Gastroesophageal sphincter (tissue), 4 donors: ENCODE results near the gene CRYAA. TPM values are rescaled to one million over a fixed set of nuclear protein-coding genes. Genes with fewer than 3 reads are reported as not detected.

Experiments used
- ATAC-seq: fragments of 150-250 bp; one replicate; pipeline ENCODE4 v1.9.1; 2016; ENCODE audit warnings: mild to moderate bottlenecking, moderate library complexity
- H3K27ac ChIP-seq, 4 donors: fragments of 200-600 bp; sonication (generic) in 3 of 4; 1 replicate in 3 of 4; 2 replicates in 1 of 4; pipeline ENCODE4 v1.5.1; 2016 to 2019
- H3K27me3 ChIP-seq: fragments of 200-600 bp; sonication (generic); one replicate; pipeline ENCODE4 v1.5.1; 2019
- H3K36me3 ChIP-seq, 2 donors: fragments of 200-600 bp; sonication (generic); one replicate each; pipeline ENCODE4 v1.5.1; 2019; ENCODE audit warnings: control low read depth in 1 of 2
- H3K4me1 ChIP-seq, 3 donors: fragments of 200-600 bp; sonication (generic); 1 replicate in 2 of 3; 2 replicates in 1 of 3; pipeline ENCODE4 v1.5.1; 2016 to 2019; ENCODE audit warnings: control low read depth in 2 of 3
- H3K4me3 ChIP-seq, 2 donors: fragments of 200-600 bp; sonication (generic); one replicate each; pipeline ENCODE4 v1.5.1; 2019; ENCODE audit warnings: mild to moderate bottlenecking in 1 of 2, moderate library complexity in 1 of 2
- H3K9me3 ChIP-seq, 3 donors: fragments of 200-600 bp; sonication (generic); one replicate each; pipeline ENCODE4 v1.5.1; 2017 to 2019; ENCODE audit warnings: control low read depth in 2 of 3
- EP300 ChIP-seq: sonication (generic); formaldehyde crosslinking; IDR thresholded peaks from one replicate; pipeline ENCODE4 v1.6.1; 2017; ENCODE audit warnings: antibody characterized with exemption, mild to moderate bottlenecking
- POLR2A ChIP-seq, 2 donors: fragments of 450-650 bp; IDR thresholded peaks; one replicate each; pipeline ENCODE4 v1.6.1; 2017; ENCODE audit warnings: antibody characterized with exemption in 2 of 2, mild to moderate bottlenecking in 2 of 2, moderate library complexity in 1 of 2
- POLR2AphosphoS5 ChIP-seq: sonication (generic); formaldehyde crosslinking; IDR thresholded peaks from one replicate; pipeline ENCODE4 v1.6.1; 2017; ENCODE audit warnings: antibody characterized with exemption
- WGBS, 2 donors: methylation state at CpG; one replicate each; pipeline ENCODE4 v1.1.5; 2018; ENCODE audit warnings: low coverage in 1 of 2; 5-methylcytosine and 5-hydroxymethylcytosine counted together
- total RNA-seq, 4 donors: library from RNA; depleted of rRNA; stranded (reverse); fragments of >200 nt; gene quantifications; one replicate each; pipeline ENCODE4 v1.1.0, GENCODE V29; 2016
- TF ChIP-seq, protein P1 (sequence below), 4 experiments: fragments of 200-600 bp in 2 of 4; fragments of 450-650 bp in 2 of 4; sonication (generic) in 1 of 4; IDR thresholded peaks; one replicate each; pipeline ENCODE4 v1.5.1; 2017 to 2019; ENCODE audit warnings: antibody characterized with exemption in 4 of 4, mild to moderate bottlenecking in 2 of 4, moderate library complexity in 2 of 4

CRYAA gene
- total RNA-seq, 4 donors from 2014 or later = not detected

GRCh38 chr21:43187715-43188114 lies 18.9 kb downstream of the CRYAA start:
- Histone ChIP-seq H3K4me1 (peaks cover 0 to 17% (median 0%) of the 10 kb centered on the region in 3 donors), H3K36me3 (no peaks in the 10 kb centered on the region), H3K4me3 (no peak overlapping the region), H3K27ac (no peak overlapping the region), H3K9me3 (no peaks in the 10 kb centered on the region), H3K27me3 (peaks cover under 1% of the 10 kb centered on the region)
- WGBS, 2 donors = 93 to 100% methylated on average over 3 to 4 of the region's 4 CpGs
- TF ChIP-seq POLR2A (IDR thresholded peaks at IDR 0.05) (no peak), POLR2AphosphoS5 (no peak), EP300 (no peak)
- TF ChIP-seq, protein P1, sequence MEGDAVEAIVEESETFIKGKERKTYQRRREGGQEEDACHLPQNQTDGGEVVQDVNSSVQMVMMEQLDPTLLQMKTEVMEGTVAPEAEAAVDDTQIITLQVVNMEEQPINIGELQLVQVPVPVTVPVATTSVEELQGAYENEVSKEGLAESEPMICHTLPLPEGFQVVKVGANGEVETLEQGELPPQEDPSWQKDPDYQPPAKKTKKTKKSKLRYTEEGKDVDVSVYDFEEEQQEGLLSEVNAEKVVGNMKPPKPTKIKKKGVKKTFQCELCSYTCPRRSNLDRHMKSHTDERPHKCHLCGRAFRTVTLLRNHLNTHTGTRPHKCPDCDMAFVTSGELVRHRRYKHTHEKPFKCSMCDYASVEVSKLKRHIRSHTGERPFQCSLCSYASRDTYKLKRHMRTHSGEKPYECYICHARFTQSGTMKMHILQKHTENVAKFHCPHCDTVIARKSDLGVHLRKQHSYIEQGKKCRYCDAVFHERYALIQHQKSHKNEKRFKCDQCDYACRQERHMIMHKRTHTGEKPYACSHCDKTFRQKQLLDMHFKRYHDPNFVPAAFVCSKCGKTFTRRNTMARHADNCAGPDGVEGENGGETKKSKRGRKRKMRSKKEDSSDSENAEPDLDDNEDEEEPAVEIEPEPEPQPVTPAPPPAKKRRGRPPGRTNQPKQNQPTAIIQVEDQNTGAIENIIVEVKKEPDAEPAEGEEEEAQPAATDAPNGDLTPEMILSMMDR (IDR thresholded peaks at IDR 0.05) = no peak
- ATAC-seq = no peak

GRCh38 chr21:43188181-43188580 lies 19.4 kb downstream of the CRYAA start:
- no peaks in the 10 kb centered on the region for H3K36me3 ChIP-seq
- WGBS, 2 donors = 80 to 92% methylated on average over 1 to 7 of the region's 8 CpGs
- TF ChIP-seq EP300 (no peak), POLR2AphosphoS5 (no peak), POLR2A (IDR thresholded peaks at IDR 0.05) (no peak)
- TF ChIP-seq, protein P1 (IDR thresholded peaks at IDR 0.05) = no peak
- H3K27me3 ChIP-seq = peaks cover 5% of the 10 kb centered on the region
- ATAC-seq = no peak
- no peak overlapping the region for H3K4me3 ChIP-seq
- no peaks in the 10 kb centered on the region for H3K9me3 ChIP-seq
- H3K27ac ChIP-seq = no peak overlapping the region
- H3K4me1 ChIP-seq = peaks cover 0 to 17% (median 0%) of the 10 kb centered on the region in 3 donors

- H3K27me3 ChIP-seq = peaks cover 10% of the 10 kb centered on the region
- H3K36me3 ChIP-seq = no peaks in the 10 kb centered on the region
- H3K4me3 ChIP-seq = no peak overlapping the region
- H3K9me3 ChIP-seq = no peaks in the 10 kb centered on the region
- peak; percentile 87 for ATAC-seq
- peak overlapping the region in 1 of 4 donors; percentile 43 for H3K27ac ChIP-seq
- TF ChIP-seq POLR2AphosphoS5 = peak; percentile 55
- TF ChIP-seq, protein P1 (IDR thresholded peaks at IDR 0.05) = no peak
- WGBS, 2 donors = 33 to 45% methylated on average over 6 to 11 of the region's 15 CpGs
- peaks cover 0 to 17% (median 0%) of the 10 kb centered on the region in 3 donors for H3K4me1 ChIP-seq
Observed at GRCh38 chr21:43188592-43189210, 19.9 kb downstream of the CRYAA start.

- ATAC-seq = no peak
Observed at GRCh38 chr21:43189936-43190335, 21.1 kb downstream of the CRYAA start.

More at GRCh38 chr21:43189936-43190335, 21.1 kb downstream of the CRYAA start:
- Histone ChIP-seq H3K36me3 (no peaks in the 10 kb centered on the region), H3K4me1 (peaks cover 0 to 17% (median 0%) of the 10 kb centered on the region in 3 donors), H3K27me3 (peaks cover 22% of the 10 kb centered on the region), H3K9me3 (no peaks in the 10 kb centered on the region), H3K27ac (no peak overlapping the region), H3K4me3 (no peak overlapping the region)
- TF ChIP-seq, protein P1 (IDR thresholded peaks at IDR 0.05) = no peak
- no peak for TF ChIP-seq POLR2A (IDR thresholded peaks at IDR 0.05)
- TF ChIP-seq EP300 = no peak
- no peak for TF ChIP-seq POLR2AphosphoS5
- 83 to 89% methylated on average over 5 to 6 of the region's 6 CpGs for WGBS, 2 donors
